Measurements from ENCODE around the gene SPART. TPM values are rescaled to one million over a fixed set of nuclear protein-coding genes. Genes with fewer than 3 reads are reported as not detected.

The SPART gene
- total and polyA plus RNA-seq, 9 of the 15 experiments (the other 6 are each of a cell fraction or from before 2014, with no cell fraction given), result 18.7 to 79.0 (median 41.0) TPM

DNA sequence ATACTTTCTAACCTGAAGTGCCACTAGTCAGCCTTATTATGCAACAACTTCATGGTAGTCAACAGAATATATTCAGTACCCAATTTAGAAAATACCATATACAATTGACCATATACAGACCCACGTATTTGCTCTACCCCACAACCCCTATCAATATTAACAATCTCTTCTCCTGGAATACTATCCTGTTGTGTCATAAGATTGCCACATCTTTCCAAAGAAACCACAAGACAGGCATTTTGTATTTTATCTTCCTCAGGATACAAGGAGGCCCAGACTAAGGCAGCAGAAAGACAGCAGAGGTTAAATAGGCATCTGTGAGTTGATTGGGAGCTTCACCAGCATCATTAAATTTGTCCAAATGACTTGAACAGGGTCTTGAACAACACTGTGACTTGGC is 4.5 kb downstream of the SPART start:
- no peak for FAIRE-seq

DNA sequence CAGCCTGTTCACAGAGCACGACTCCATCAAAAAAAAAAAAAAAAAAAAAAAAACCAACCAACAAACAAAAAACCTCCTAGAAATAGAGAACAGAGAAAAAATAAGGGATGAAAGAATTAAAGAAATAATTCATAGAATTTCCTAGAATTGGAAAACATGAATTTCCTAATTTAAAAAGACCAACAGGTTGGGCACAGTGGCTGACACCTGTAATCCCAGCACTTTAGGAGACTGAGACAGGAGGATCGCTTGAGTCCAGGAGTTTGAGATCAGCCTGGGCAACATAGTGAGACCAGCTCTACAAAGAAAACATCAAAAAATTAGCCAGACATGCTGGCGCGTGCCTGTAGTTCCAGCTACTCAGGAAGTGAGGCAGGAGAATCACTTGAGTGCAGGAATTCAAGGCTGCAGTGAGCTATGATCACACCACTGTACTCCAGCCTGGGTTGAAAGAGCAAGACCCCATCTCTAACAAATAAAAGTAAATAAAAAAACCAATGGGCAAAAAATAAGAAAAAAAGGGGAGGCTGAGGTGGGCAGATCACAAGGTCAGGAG is 6.5 kb downstream of the SPART start:
- in situ Hi-C loops (cut with MboI), result no loop called here
- FAIRE-seq (no peak), DNase-seq (ENCODE audit: extremely low read depth in 1 of 4, low spot score in 3 of 4) (no peak), ATAC-seq (no peak)
- no peak overlapping the region for H3K4me2 ChIP-seq (ENCODE audit: insufficient read depth, low read length)
- H3K4me3 ChIP-seq, result no peak overlapping the region
- no peak overlapping the region for H2AFZ ChIP-seq (ENCODE audit: low read depth, low read length)
- no peak overlapping the region for H3K9ac ChIP-seq (ENCODE audit: insufficient read depth in 1 of 2, low read depth in 2 of 2, low read length in 2 of 2)
- ChIA-PET CTCF (ENCODE audit: low intra/inter-chr PET ratio) (no interaction called here), POLR2A (no interaction called here)
- H3K9me3 ChIP-seq (replicated peaks; ENCODE audit: control insufficient read depth, insufficient read depth, low read depth, low read length), result no peaks in the 10 kb centered on the region
- no peaks in the 10 kb centered on the region for H3K9me1 ChIP-seq (ENCODE audit: control insufficient read depth, insufficient read depth, low read length)
- H3K27ac ChIP-seq (ENCODE audit: extremely low read depth, low read depth, low read length), result no peak overlapping the region
- BruUV-seq (replicated peaks), result no TSS peak
- WGBS (ENCODE audit: insufficient coverage, low coverage, missing lambda C conversion rate), result 81% methylated on average over 2 of the region's 4 CpGs
- no peaks in the 10 kb centered on the region for H4K20me1 ChIP-seq (replicated peaks; ENCODE audit: control insufficient read depth, insufficient read depth, low read length)
- intact Hi-C loops (cut with micrococcal nuclease), result loop anchor here (10.0 kb wide), 1 partner anchor 475 kb away; the partner anchor contains the start of gene RFXAP
- no peaks in the 10 kb centered on the region; a peak in 2 of 5 replicates for H3K4me1 ChIP-seq (replicated peaks in 1 of 2; ENCODE audit: control insufficient read depth in 2 of 2, insufficient read depth in 2 of 2, low read length in 2 of 2)
- no peaks in the 10 kb centered on the region for H3K27me3 ChIP-seq (ENCODE audit: control insufficient read depth in 2 of 2, insufficient read depth in 2 of 2, low read length in 2 of 2)
- H3K79me2 ChIP-seq (ENCODE audit: control insufficient read depth, insufficient read depth, low read length), result peaks cover 98% of the 10 kb centered on the region
- H3K36me3 ChIP-seq (ENCODE audit: control insufficient read depth, insufficient read depth, low read length), result peaks cover 10% of the 10 kb centered on the region; the same call in 2 of the 3 replicates
- TF ChIP-seq SP2 (IDR thresholded peaks at IDR 0.05; ENCODE audit: extremely low read depth, low read depth, low read length, poor library complexity, severe bottlenecking), result no peak
- TF ChIP-seq SUPT5H (IDR thresholded peaks at IDR 0.05), result no peak
- no peak for TF ChIP-seq LARP7 (IDR thresholded peaks at IDR 0.05)
- TF ChIP-seq, protein P1, sequence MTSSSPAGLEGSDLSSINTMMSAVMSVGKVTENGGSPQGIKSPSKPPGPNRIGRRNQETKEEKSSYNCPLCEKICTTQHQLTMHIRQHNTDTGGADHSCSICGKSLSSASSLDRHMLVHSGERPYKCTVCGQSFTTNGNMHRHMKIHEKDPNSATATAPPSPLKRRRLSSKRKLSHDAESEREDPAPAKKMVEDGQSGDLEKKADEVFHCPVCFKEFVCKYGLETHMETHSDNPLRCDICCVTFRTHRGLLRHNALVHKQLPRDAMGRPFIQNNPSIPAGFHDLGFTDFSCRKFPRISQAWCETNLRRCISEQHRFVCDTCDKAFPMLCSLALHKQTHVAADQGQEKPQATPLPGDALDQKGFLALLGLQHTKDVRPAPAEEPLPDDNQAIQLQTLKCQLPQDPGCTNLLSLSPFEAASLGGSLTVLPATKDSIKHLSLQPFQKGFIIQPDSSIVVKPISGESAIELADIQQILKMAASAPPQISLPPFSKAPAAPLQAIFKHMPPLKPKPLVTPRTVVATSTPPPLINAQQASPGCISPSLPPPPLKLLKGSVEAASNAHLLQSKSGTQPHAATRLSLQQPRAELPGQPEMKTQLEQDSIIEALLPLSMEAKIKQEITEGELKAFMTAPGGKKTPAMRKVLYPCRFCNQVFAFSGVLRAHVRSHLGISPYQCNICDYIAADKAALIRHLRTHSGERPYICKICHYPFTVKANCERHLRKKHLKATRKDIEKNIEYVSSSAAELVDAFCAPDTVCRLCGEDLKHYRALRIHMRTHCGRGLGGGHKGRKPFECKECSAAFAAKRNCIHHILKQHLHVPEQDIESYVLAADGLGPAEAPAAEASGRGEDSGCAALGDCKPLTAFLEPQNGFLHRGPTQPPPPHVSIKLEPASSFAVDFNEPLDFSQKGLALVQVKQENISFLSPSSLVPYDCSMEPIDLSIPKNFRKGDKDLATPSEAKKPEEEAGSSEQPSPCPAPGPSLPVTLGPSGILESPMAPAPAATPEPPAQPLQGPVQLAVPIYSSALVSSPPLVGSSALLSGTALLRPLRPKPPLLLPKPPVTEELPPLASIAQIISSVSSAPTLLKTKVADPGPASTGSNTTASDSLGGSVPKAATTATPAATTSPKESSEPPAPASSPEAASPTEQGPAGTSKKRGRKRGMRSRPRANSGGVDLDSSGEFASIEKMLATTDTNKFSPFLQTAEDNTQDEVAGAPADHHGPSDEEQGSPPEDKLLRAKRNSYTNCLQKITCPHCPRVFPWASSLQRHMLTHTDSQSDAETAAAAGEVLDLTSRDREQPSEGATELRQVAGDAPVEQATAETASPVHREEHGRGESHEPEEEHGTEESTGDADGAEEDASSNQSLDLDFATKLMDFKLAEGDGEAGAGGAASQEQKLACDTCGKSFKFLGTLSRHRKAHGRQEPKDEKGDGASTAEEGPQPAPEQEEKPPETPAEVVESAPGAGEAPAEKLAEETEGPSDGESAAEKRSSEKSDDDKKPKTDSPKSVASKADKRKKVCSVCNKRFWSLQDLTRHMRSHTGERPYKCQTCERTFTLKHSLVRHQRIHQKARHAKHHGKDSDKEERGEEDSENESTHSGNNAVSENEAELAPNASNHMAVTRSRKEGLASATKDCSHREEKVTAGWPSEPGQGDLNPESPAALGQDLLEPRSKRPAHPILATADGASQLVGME (CRISPR knock-in tag; IDR thresholded peaks at IDR 0.05), result no peak
- no peak for TF ChIP-seq SRSF7 (optimal IDR thresholded peaks at IDR 0.05; ENCODE audit: low read depth, low read length)
- TF ChIP-seq BRF1 (IDR thresholded peaks at IDR 0.05; ENCODE audit: borderline replicate concordance, extremely low read depth, insufficient read length), result no peak

More for the DNA sequence above, 4.5 kb downstream of the SPART start:
- CTCF ChIA-PET (ENCODE audit: low intra/inter-chr PET ratio), result no interaction called here
- DNase-seq (ENCODE audit: extremely low read depth in 1 of 4, low spot score in 3 of 4) (no peak), ATAC-seq (no peak)
- Histone ChIP-seq H3K4me1 (replicated peaks in 1 of 2; ENCODE audit: control insufficient read depth in 2 of 2, insufficient read depth in 2 of 2, low read length in 2 of 2) (peaks cover 0 to 6% of the 10 kb centered on the region in 2 experiments; a peak in 3 of 5 replicates), H3K79me2 (ENCODE audit: control insufficient read depth, insufficient read depth, low read length) (peaks cover 96% of the 10 kb centered on the region), H2AFZ (ENCODE audit: low read depth, low read length) (no peak overlapping the region), H4K20me1 (replicated peaks; ENCODE audit: control insufficient read depth, insufficient read depth, low read length) (no peaks in the 10 kb centered on the region), H3K9ac (ENCODE audit: insufficient read depth in 1 of 2, low read depth in 2 of 2, low read length in 2 of 2) (no peak overlapping the region), H3K9me3 (replicated peaks; ENCODE audit: control insufficient read depth, insufficient read depth, low read depth, low read length) (no peaks in the 10 kb centered on the region), H3K36me3 (ENCODE audit: control insufficient read depth, insufficient read depth, low read length) (no peaks in the 10 kb centered on the region), H3K9me1 (ENCODE audit: control insufficient read depth, insufficient read depth, low read length) (no peaks in the 10 kb centered on the region), H3K4me3 (no peak overlapping the region), H3K4me2 (ENCODE audit: insufficient read depth, low read length) (no peak overlapping the region), H3K27me3 (ENCODE audit: control insufficient read depth in 2 of 2, insufficient read depth in 2 of 2, low read length in 2 of 2) (no peaks in the 10 kb centered on the region), H3K27ac (ENCODE audit: extremely low read depth, low read depth, low read length) (no peak overlapping the region)
- POLR2A ChIA-PET, result interaction anchor here (0.5 kb wide), 1 partner anchor 715 kb away, joined by 3 read pairs; no protein-coding TSS in a partner anchor
- TF ChIP-seq RFX5 (IDR thresholded peaks at IDR 0.05; ENCODE audit: low read depth, low read length) (no peak), CEBPB (tag; IDR thresholded peaks at IDR 0.05) (peak; percentile 77), CEBPG (CRISPR knock-in tag; IDR thresholded peaks at IDR 0.05) (no peak), CEBPG (tag; conservative IDR thresholded peaks at IDR 0.05 in 1 of 2, IDR thresholded peaks at IDR 0.05 in 1 of 2) (peak; percentile 68 to 77)
- WGBS (ENCODE audit: insufficient coverage, low coverage, missing lambda C conversion rate), result 12% methylated on average over 1 of the region's 1 CpG
- in situ Hi-C loops (cut with MboI) (no loop called here), intact Hi-C loops (cut with micrococcal nuclease) (loop anchor here (10.0 kb wide), 1 partner anchor 473 kb away; the partner anchor contains the start of gene RFXAP)
- no TSS peak for BruUV-seq (replicated peaks)

All from K562 (cell line).